HL-60/S4 treated with phorbol 12-myristate 13-acetate at 8.2 ng/mL for 4 days and 3 days (cell line): ENCODE results near the gene ZNF791.
"Not testable (repeated sequence)": the region's sequence is repeated elsewhere in the genome, so short reads cannot be mapped to it uniquely, and the experiment has no call there.

ENCODE experiments used
- in situ Hi-C: fragments of 300-500 bp; cut with MboI; formaldehyde crosslinking; loops from 2 replicates; pipeline ENCODE4 v1.15.0; 2022; ENCODE audit warnings: low sequenced_read_pairs

The ZNF791 gene

GRCh38 chr19:12610540-12611360 is at the start of gene ZNF791, which contains the start of gene ZNF490:
TSS of gene ZNF791 (plus strand) at chr19:12610920. CDS start at chr19:12611080, 160 bp downstream.
TSS of gene ZNF490 (minus strand) at chr19:12610813. CDS start at chr19:12610680, 133 bp downstream.
- in situ Hi-C loops: no loop called here

- in situ Hi-C loops: loop anchor here (10.0 kb wide), 1 partner anchor 111 kb away; no protein-coding TSS in a partner anchor
Observed at GRCh38 chr19:12564016-12564664, 46.6 kb upstream of the ZNF791 start.

- in situ Hi-C loops: loop anchor here (10.0 kb wide), 1 partner anchor 108 kb away; no protein-coding TSS in a partner anchor
Observed at GRCh38 chr19:12566380-12566779, 44.3 kb upstream of the ZNF791 start.

- in situ Hi-C loops: loop anchor here (10.0 kb wide), 1 partner anchor 107 kb away; no protein-coding TSS in a partner anchor
Observed at GRCh38 chr19:12567951-12568350, 42.8 kb upstream of the ZNF791 start.

- in situ Hi-C loops: no loop called here
Observed at GRCh38 chr19:12574036-12574435, 36.7 kb upstream of the ZNF791 start.

GRCh38 chr19:12578641-12579040 is 32.1 kb upstream of the ZNF791 start:
- in situ Hi-C loops: no loop called here

- in situ Hi-C loops: no loop called here
Observed at GRCh38 chr19:12580180-12580694, 30.5 kb upstream of the ZNF791 start.

GRCh38 chr19:12581100-12581499 is 29.6 kb upstream of the ZNF791 start:
- in situ Hi-C loops: no loop called here

- in situ Hi-C loops: no loop called here
Observed at GRCh38 chr19:12596485-12596884, 14.2 kb upstream of the ZNF791 start.

- in situ Hi-C loops: no loop called here
Observed at GRCh38 chr19:12596927-12597548, 13.7 kb upstream of the ZNF791 start.

- in situ Hi-C loops: no loop called here
Observed at GRCh38 chr19:12597594-12597993, 13.1 kb upstream of the ZNF791 start.

- in situ Hi-C loops: no loop called here
Observed at GRCh38 chr19:12603714-12604113, 7.0 kb upstream of the ZNF791 start.

GRCh38 chr19:12606796-12607195 is 3.9 kb upstream of the ZNF791 start:
- in situ Hi-C loops: no loop called here

GRCh38 chr19:12607631-12608030 is 3.1 kb upstream of the ZNF791 start:
- in situ Hi-C loops: no loop called here

GRCh38 chr19:12611361-12611699 is 610 bp downstream of the ZNF791 start:
- in situ Hi-C loops: no loop called here

GRCh38 chr19:12617646-12618045 is 6.9 kb downstream of the ZNF791 start:
- in situ Hi-C loops: no loop called here

- in situ Hi-C loops: not testable (repeated sequence)
Observed at GRCh38 chr19:12621253-12622024, 10.7 kb downstream of the ZNF791 start.

- in situ Hi-C loops: no loop called here
Observed at GRCh38 chr19:12623361-12624031, 12.8 kb downstream of the ZNF791 start.

- in situ Hi-C loops: no loop called here
Observed at GRCh38 chr19:12626958-12627357, 16.2 kb downstream of the ZNF791 start.
